Mammary epithelial cell (primary cell): ENCODE results near the gene SPC24.

Experiments used
- CTCF ChIP-seq, 2 donors: IDR thresholded peaks in 1 of 2; conservative IDR thresholded peaks in 1 of 2; 2 replicates each; pipeline ENCODE4 v1.5.1; 2011 to 2012; ENCODE audit warnings: inconsistent platforms in 2 of 2, low read length in 2 of 2, mild to moderate bottlenecking in 2 of 2, control low read depth in 1 of 2, low read depth in 1 of 2; ENCODE audit not compliant: insufficient read depth in 1 of 2; ENCODE audit errors: extremely low read depth in 1 of 2
- EZH2 ChIP-seq: IDR thresholded peaks from 2 replicates; pipeline ENCODE4 v1.6.1; 2012; ENCODE audit warnings: low read length, inconsistent platforms, borderline replicate concordance

- TF ChIP-seq CTCF (conservative IDR thresholded peaks at IDR 0.05 in 1 of 2, IDR thresholded peaks at IDR 0.05 in 1 of 2; ENCODE audit: extremely low read depth in 1 of 2, insufficient read depth in 1 of 2, low read depth in 1 of 2, low read length in 2 of 2) (peak in 1 of 2 donors; percentile 4), EZH2 (no peak)
Observed at GRCh38 chr19:11168568-11168967, 13.0 kb upstream of the SPC24 start.
